Measurements from ENCODE around the gene FN3K.

FN3K gene

DNA sequence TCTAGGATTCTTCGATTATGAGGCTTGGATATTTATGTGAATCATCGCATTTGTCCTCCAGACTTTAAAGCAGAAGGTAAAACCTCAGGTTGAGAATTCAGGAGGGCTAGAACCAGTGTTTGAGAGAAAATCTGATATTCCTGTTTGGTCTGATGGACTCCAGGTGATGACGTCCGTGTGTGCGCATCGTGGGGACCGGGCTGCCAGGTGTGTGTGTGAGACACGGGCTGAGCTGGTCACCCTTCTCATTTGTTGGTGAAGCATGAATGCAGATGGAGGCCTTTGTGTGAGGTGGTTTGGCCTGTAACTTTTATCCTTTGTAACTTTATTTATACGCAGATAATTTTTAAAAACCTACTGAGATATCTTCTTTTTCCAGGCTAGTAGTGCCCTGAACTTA lies 61.6 kb downstream of the FN3K start:
- no peak for DNase-seq

DNA sequence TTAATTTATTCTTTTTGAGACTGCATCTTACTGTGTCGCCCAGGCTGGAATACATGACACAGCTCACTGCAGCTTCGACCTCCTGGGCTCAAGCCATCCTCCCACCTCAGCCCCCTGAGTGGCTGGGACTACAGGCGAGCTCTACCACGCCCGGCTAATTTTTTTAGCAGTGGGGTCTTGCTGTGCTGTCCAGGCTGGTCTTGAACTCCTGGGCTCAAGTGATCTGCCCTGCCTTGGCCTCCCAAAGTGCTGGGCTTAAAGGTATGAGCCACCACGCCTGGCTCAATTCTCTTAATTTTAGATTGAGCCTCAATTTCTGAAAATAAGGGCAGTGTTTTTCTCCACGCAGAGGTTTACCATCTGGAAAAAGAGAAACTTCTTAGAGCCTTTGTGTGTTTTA lies 63.3 kb downstream of the FN3K start:
- DNase-seq = no peak

DNA sequence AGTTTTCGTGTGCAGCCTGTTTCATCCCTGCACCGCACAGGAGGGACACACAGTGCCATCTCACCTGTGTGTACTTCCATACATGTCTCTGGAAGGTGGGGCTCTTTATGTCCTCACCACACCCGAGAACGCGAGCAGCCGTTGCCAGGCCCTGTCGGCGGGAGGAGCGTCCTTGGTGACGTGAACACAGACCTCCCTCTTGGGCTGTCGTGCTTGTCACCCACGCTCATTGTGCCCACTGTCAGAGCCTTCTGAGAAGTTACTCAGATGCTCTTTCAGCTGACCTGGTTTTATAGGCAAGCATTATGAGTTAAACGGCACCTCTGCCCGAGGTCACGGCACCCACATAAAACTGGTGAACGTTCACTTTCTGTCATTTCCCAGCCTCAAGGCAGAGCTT lies 64.2 kb downstream of the FN3K start:
- no peak for DNase-seq
